Activated naive CD4-positive, alpha-beta T cell treated with anti-CD3 and anti-CD28 coated beads for 36 hours (primary cell): Measurements from ENCODE around the gene IFNA5. TPM values are rescaled to one million over a fixed set of nuclear protein-coding genes. Genes with fewer than 3 reads are reported as not detected.

ENCODE experiments used
- CTCF ChIA-PET: fragments of 350-600 bp; sonication (Branson Sonifier 250); formaldehyde crosslinking; loops from one replicate; lab custom pipeline; 2021; ENCODE audit warnings: antibody characterized with exemption; lab: Charles Lee
- DNase-seq: peaks from one replicate; pipeline ENCODE4 v3.0.0-alpha.2; 2020
- H3K27ac Mint-ChIP-seq: one replicate; pipeline ENCODE4 v1.8.0; 2021; ENCODE audit warnings: mild to moderate bottlenecking, mixed read lengths
- H3K27me3 Mint-ChIP-seq: one replicate; pipeline ENCODE4 v1.8.0; 2021; ENCODE audit warnings: low read depth, mixed read lengths
- H3K36me3 Mint-ChIP-seq: one replicate; pipeline ENCODE4 v1.8.0; 2021; ENCODE audit warnings: low read depth, mixed read lengths
- H3K4me1 Mint-ChIP-seq: one replicate; pipeline ENCODE4 v1.8.0; 2021; ENCODE audit warnings: low read depth, mixed read lengths
- H3K4me3 Mint-ChIP-seq: one replicate; pipeline ENCODE4 v1.8.0; 2021; ENCODE audit warnings: mild to moderate bottlenecking, moderate library complexity, mixed read lengths
- H3K9me3 Mint-ChIP-seq: one replicate; pipeline ENCODE4 v1.8.0; 2021; ENCODE audit warnings: mixed read lengths
- intact Hi-C: fragments of 100-400 bp; cut with micrococcal nuclease; formaldehyde crosslinking; loops from one replicate; pipeline ENCODE4 v1.15.1; 2023
- total RNA-seq, 2 experiments: library from RNA; stranded (reverse); gene quantifications; one replicate each; pipeline ENCODE4 v1.2.3, GENCODE V29; 2021

The IFNA5 gene
- total RNA-seq, 2 experiments from 2014 or later, result not detected

GRCh38 chr9:21286659-21287058 lies 18.5 kb downstream of the IFNA5 start:
- peaks cover 11% of the 10 kb centered on the region for H3K27me3 Mint-ChIP-seq
- DNase-seq, result no peak
- no peak overlapping the region for H3K27ac Mint-ChIP-seq
- CTCF ChIA-PET, result no interaction called here
- H3K4me3 Mint-ChIP-seq, result no peak overlapping the region
- no peaks in the 10 kb centered on the region for H3K4me1 Mint-ChIP-seq
- no peaks in the 10 kb centered on the region for H3K36me3 Mint-ChIP-seq
- intact Hi-C loops, result no loop called here
- H3K9me3 Mint-ChIP-seq, result no peaks in the 10 kb centered on the region

GRCh38 chr9:21286099-21286498 lies 19.0 kb downstream of the IFNA5 start:
- Mint-ChIP-seq H3K9me3 (no peaks in the 10 kb centered on the region), H3K27ac (no peak overlapping the region), H3K4me3 (no peak overlapping the region), H3K36me3 (no peaks in the 10 kb centered on the region), H3K4me1 (no peaks in the 10 kb centered on the region), H3K27me3 (peaks cover 11% of the 10 kb centered on the region)
- intact Hi-C loops, result no loop called here
- CTCF ChIA-PET, result no interaction called here
- DNase-seq, result no peak

GRCh38 chr9:21281275-21281674 lies 23.8 kb downstream of the IFNA5 start:
- H3K4me3 Mint-ChIP-seq, result no peak overlapping the region
- CTCF ChIA-PET, result no interaction called here
- H3K9me3 Mint-ChIP-seq, result no peaks in the 10 kb centered on the region
- no peaks in the 10 kb centered on the region for H3K4me1 Mint-ChIP-seq
- intact Hi-C loops, result no loop called here
- DNase-seq, result no peak
- peaks cover 22% of the 10 kb centered on the region for H3K27me3 Mint-ChIP-seq
- H3K36me3 Mint-ChIP-seq, result no peaks in the 10 kb centered on the region
- no peak overlapping the region for H3K27ac Mint-ChIP-seq

GRCh38 chr9:21268347-21268657 lies 36.8 kb downstream of the IFNA5 start:
- Mint-ChIP-seq H3K27ac (no peak overlapping the region), H3K4me1 (no peaks in the 10 kb centered on the region), H3K27me3 (peaks cover 17% of the 10 kb centered on the region), H3K36me3 (no peaks in the 10 kb centered on the region), H3K9me3 (peaks cover 2% of the 10 kb centered on the region), H3K4me3 (no peak overlapping the region)
- CTCF ChIA-PET, result no interaction called here
- no peak for DNase-seq
- intact Hi-C loops, result no loop called here

GRCh38 chr9:21267485-21268346 lies 37.4 kb downstream of the IFNA5 start:
- DNase-seq, result no peak
- no peaks in the 10 kb centered on the region for H3K4me1 Mint-ChIP-seq
- H3K4me3 Mint-ChIP-seq, result no peak overlapping the region
- peaks cover 2% of the 10 kb centered on the region for H3K9me3 Mint-ChIP-seq
- peaks cover 13% of the 10 kb centered on the region for H3K27me3 Mint-ChIP-seq
- CTCF ChIA-PET, result no interaction called here
- H3K36me3 Mint-ChIP-seq, result no peaks in the 10 kb centered on the region
- H3K27ac Mint-ChIP-seq, result no peak overlapping the region
- intact Hi-C loops, result no loop called here

GRCh38 chr9:21266733-21267484 lies 38.2 kb downstream of the IFNA5 start:
- H3K4me1 Mint-ChIP-seq, result no peaks in the 10 kb centered on the region
- DNase-seq, result no peak
- H3K27ac Mint-ChIP-seq, result no peak overlapping the region
- H3K4me3 Mint-ChIP-seq, result no peak overlapping the region
- CTCF ChIA-PET, result no interaction called here
- intact Hi-C loops, result no loop called here
- H3K9me3 Mint-ChIP-seq, result peaks cover 2% of the 10 kb centered on the region
- H3K36me3 Mint-ChIP-seq, result no peaks in the 10 kb centered on the region
- peaks cover 12% of the 10 kb centered on the region for H3K27me3 Mint-ChIP-seq

GRCh38 chr9:21265421-21266189 lies 39.5 kb downstream of the IFNA5 start:
- Mint-ChIP-seq H3K4me3 (no peak overlapping the region), H3K27me3 (peaks cover 4% of the 10 kb centered on the region), H3K36me3 (no peaks in the 10 kb centered on the region), H3K4me1 (no peaks in the 10 kb centered on the region), H3K9me3 (no peaks in the 10 kb centered on the region), H3K27ac (no peak overlapping the region)
- CTCF ChIA-PET, result no interaction called here
- no peak for DNase-seq
- intact Hi-C loops, result no loop called here

GRCh38 chr9:21255538-21256212 lies 49.4 kb downstream of the IFNA5 start:
- H3K36me3 Mint-ChIP-seq, result no peaks in the 10 kb centered on the region
- intact Hi-C loops, result no loop called here
- H3K27ac Mint-ChIP-seq, result no peak overlapping the region
- H3K9me3 Mint-ChIP-seq, result peaks cover 3% of the 10 kb centered on the region
- peaks cover 4% of the 10 kb centered on the region for H3K4me1 Mint-ChIP-seq
- CTCF ChIA-PET, result interaction anchor here (0.5 kb wide), 1 partner anchor 122 kb away, joined by 3 read pairs; no protein-coding TSS in a partner anchor
- H3K27me3 Mint-ChIP-seq, result no peaks in the 10 kb centered on the region
- no peak for DNase-seq
- no peak overlapping the region for H3K4me3 Mint-ChIP-seq

Other genes with a start within 250 kb of the IFNA5 start
- under 1 TPM; 0.44 to 0.57 TPM for gene IFNB1, start 227.4 kb downstream of the IFNA5 start, total RNA-seq
- gene IFNW1, start 163.5 kb downstream of the IFNA5 start, total RNA-seq, result not detected
- not detected for gene IFNA21, start 138.7 kb downstream of the IFNA5 start, total RNA-seq
- not detected for gene IFNA4, start 117.7 kb downstream of the IFNA5 start, total RNA-seq
- not detected for gene IFNA7, start 103.1 kb downstream of the IFNA5 start, total RNA-seq
- not detected for gene IFNA10, start 98.2 kb downstream of the IFNA5 start, total RNA-seq
- not detected for gene IFNA16, start 88.0 kb downstream of the IFNA5 start, total RNA-seq
- gene IFNA17, start 77.1 kb downstream of the IFNA5 start, total RNA-seq, result not detected
- gene IFNA14, start 65.3 kb downstream of the IFNA5 start, total RNA-seq, result not detected
- 10 to 100 TPM; 17.5 to 18.3 TPM for gene KLHL9, start 30.1 kb upstream of the IFNA5 start, total RNA-seq
- not detected for gene IFNA6, start 45.6 kb upstream of the IFNA5 start, total RNA-seq
- not detected for gene IFNA13, start 62.7 kb upstream of the IFNA5 start, total RNA-seq
- not detected for gene IFNA2, start 80.1 kb upstream of the IFNA5 start, total RNA-seq
- gene IFNA8, start 103.8 kb upstream of the IFNA5 start, total RNA-seq, result not detected
- not detected for gene IFNA1, start 135.1 kb upstream of the IFNA5 start, total RNA-seq
- gene IFNE, start 177.0 kb upstream of the IFNA5 start, total RNA-seq, result not detected